NCI-H226 (cell line): Measurements from ENCODE around the gene ATP2B2.

Experiments
- DNase-seq: peaks from one replicate; pipeline ENCODE4 v3.0.0-alpha.2; 2015

The ATP2B2 gene

GRCh38 chr3:10423171-10423882, 82.1 kb downstream of the ATP2B2 start:
- DNase-seq, result no peak

GRCh38 chr3:10421996-10422395, 83.4 kb downstream of the ATP2B2 start:
- no peak for DNase-seq

GRCh38 chr3:10420745-10421475, 84.5 kb downstream of the ATP2B2 start:
- DNase-seq, result no peak

- DNase-seq, result no peak
Observed at GRCh38 chr3:10419637-10420232, 85.7 kb downstream of the ATP2B2 start.

- no peak for DNase-seq
Observed at GRCh38 chr3:10417847-10418246, 87.5 kb downstream of the ATP2B2 start.

GRCh38 chr3:10416730-10417300, 88.6 kb downstream of the ATP2B2 start:
- no peak for DNase-seq

- DNase-seq, result no peak
Observed at GRCh38 chr3:10413041-10413440, 92.3 kb downstream of the ATP2B2 start.

GRCh38 chr3:10411598-10412332, 93.6 kb downstream of the ATP2B2 start:
- no peak for DNase-seq

- no peak for DNase-seq
Observed at GRCh38 chr3:10410383-10411002, 94.9 kb downstream of the ATP2B2 start.

- DNase-seq, result no peak
Observed at GRCh38 chr3:10408680-10409079, 96.7 kb downstream of the ATP2B2 start.

- DNase-seq, result no peak
Observed at GRCh38 chr3:10407361-10407760, 98.0 kb downstream of the ATP2B2 start.

GRCh38 chr3:10406414-10406813, 99.0 kb downstream of the ATP2B2 start:
- DNase-seq, result no peak

GRCh38 chr3:10405816-10406215, 99.6 kb downstream of the ATP2B2 start:
- DNase-seq, result no peak

GRCh38 chr3:10404876-10405275, 100.5 kb downstream of the ATP2B2 start:
- no peak for DNase-seq

- DNase-seq, result no peak
Observed at GRCh38 chr3:10404377-10404776, 101.0 kb downstream of the ATP2B2 start.

- DNase-seq, result no peak
Observed at GRCh38 chr3:10401990-10402761, 103.2 kb downstream of the ATP2B2 start.

GRCh38 chr3:10400749-10401495, 104.5 kb downstream of the ATP2B2 start:
- DNase-seq, result no peak

GRCh38 chr3:10400050-10400748, 105.2 kb downstream of the ATP2B2 start:
- no peak for DNase-seq

GRCh38 chr3:10399634-10400033, 105.8 kb downstream of the ATP2B2 start:
- DNase-seq, result no peak

- DNase-seq, result no peak
Observed at GRCh38 chr3:10398341-10398740, 107.0 kb downstream of the ATP2B2 start.
